Neuronal stem cell (in vitro differentiated cells): ENCODE results near the gene LRRC27.
"Not testable (repeated sequence)": the region's sequence is repeated elsewhere in the genome, so short reads cannot be mapped to it uniquely, and the experiment has no call there.

ENCODE experiments used
- DNase-seq: peaks from one replicate; pipeline ENCODE4 v3.0.0-alpha.2; 2013; ENCODE audit warnings: low spot score
- H2AFZ ChIP-seq: one replicate; pipeline ENCODE4 v1.6.1; 2013; ENCODE audit warnings: mild to moderate bottlenecking, low read length, inconsistent platforms
- H2AK5ac ChIP-seq: 2 replicates; pipeline ENCODE4 v1.6.1; 2013; ENCODE audit warnings: low read depth, mild to moderate bottlenecking, inconsistent platforms, low read length, moderate library complexity, mixed read lengths
- H2BK120ac ChIP-seq: 2 replicates; pipeline ENCODE4 v1.6.1; 2013; ENCODE audit warnings: low read depth, mild to moderate bottlenecking, inconsistent platforms, low read length, moderate library complexity, mixed read lengths
- H2BK12ac ChIP-seq: one replicate; pipeline ENCODE4 v1.6.1; 2013; ENCODE audit warnings: low read length, inconsistent platforms
- H2BK15ac ChIP-seq: 2 replicates; pipeline ENCODE4 v1.6.1; 2013; ENCODE audit warnings: mild to moderate bottlenecking, low read length, inconsistent platforms, mixed read lengths
- H2BK5ac ChIP-seq: one replicate; pipeline ENCODE4 v1.6.1; 2013; ENCODE audit warnings: inconsistent platforms, mild to moderate bottlenecking, low read length, moderate library complexity
- H3K14ac ChIP-seq: one replicate; pipeline ENCODE4 v1.6.1; 2013; ENCODE audit warnings: low read length, inconsistent platforms
- H3K18ac ChIP-seq: 2 replicates; pipeline ENCODE4 v1.6.1; 2013; ENCODE audit warnings: low read length, inconsistent platforms
- H3K23ac ChIP-seq: 2 replicates; pipeline ENCODE4 v1.6.1; 2013; ENCODE audit warnings: low read depth, mild to moderate bottlenecking, mixed read lengths, low read length, inconsistent platforms; ENCODE audit not compliant: poor library complexity
- H3K27ac ChIP-seq: replicated peaks from 3 replicates; pipeline ENCODE4 v1.5.1; 2013; ENCODE audit warnings: low read length, inconsistent platforms
- H3K27me3 ChIP-seq, 3 experiments: 2 replicates each; pipeline ENCODE4 v1.6.1; 2013; ENCODE audit warnings: low read length in 3 of 3, mild to moderate bottlenecking in 2 of 3, inconsistent platforms in 1 of 3, low read depth in 1 of 3, mixed read lengths in 1 of 3, moderate library complexity in 1 of 3; ENCODE audit not compliant: control insufficient read depth in 3 of 3, insufficient read depth in 3 of 3
- H3K36me3 ChIP-seq, 2 donors: replicated peaks in 1 of 2; 2 replicates each; pipeline ENCODE4 v1.6.1; 2013; ENCODE audit warnings: low read length in 2 of 2; ENCODE audit not compliant: control insufficient read depth in 2 of 2, insufficient read depth in 2 of 2
- H3K4ac ChIP-seq: 2 replicates; pipeline ENCODE4 v1.6.1; 2013; ENCODE audit warnings: inconsistent platforms, mild to moderate bottlenecking, low read length, moderate library complexity
- H3K4me1 ChIP-seq, 2 donors: 1 replicate in 1 of 2; 2 replicates in 1 of 2; pipeline ENCODE4 v1.6.1; 2013; ENCODE audit warnings: low read length in 2 of 2, low read depth in 1 of 2; ENCODE audit not compliant: control insufficient read depth in 2 of 2, insufficient read depth in 1 of 2
- H3K4me2 ChIP-seq: one replicate; pipeline ENCODE4 v1.6.1; 2013; ENCODE audit warnings: mild to moderate bottlenecking, low read length, inconsistent platforms; ENCODE audit not compliant: insufficient read depth, poor library complexity, severe bottlenecking
- H3K4me3 ChIP-seq, 2 donors: 2 replicates each; pipeline ENCODE4 v1.5.1; 2013; ENCODE audit warnings: low read length in 2 of 2, mild to moderate bottlenecking in 2 of 2, inconsistent platforms in 1 of 2, moderate library complexity in 1 of 2
- H3K79me1 ChIP-seq: one replicate; pipeline ENCODE4 v1.6.1; 2013; ENCODE audit warnings: low read depth, mild to moderate bottlenecking, inconsistent platforms, low read length, moderate library complexity
- H3K9ac ChIP-seq: one replicate; pipeline ENCODE4 v1.6.1; 2013; ENCODE audit warnings: mild to moderate bottlenecking, low read depth, low read length, inconsistent platforms; ENCODE audit not compliant: poor library complexity
- H3K9me3 ChIP-seq, 2 donors: replicated peaks in 1 of 2; 2 replicates each; pipeline versions ENCODE3 to v1.6.1; 2013; ENCODE audit warnings: low read length in 2 of 2, mild to moderate bottlenecking in 2 of 2, inconsistent platforms in 1 of 2, low read depth in 1 of 2, mixed read lengths in 1 of 2, moderate library complexity in 1 of 2; ENCODE audit not compliant: control insufficient read depth in 2 of 2, insufficient read depth in 1 of 2
- H4K8ac ChIP-seq: one replicate; pipeline ENCODE4 v1.6.1; 2013; ENCODE audit warnings: low read depth, mild to moderate bottlenecking, inconsistent platforms, low read length, moderate library complexity
- H4K91ac ChIP-seq: one replicate; pipeline ENCODE4 v1.6.1; 2013; ENCODE audit warnings: low read length, low read depth, mild to moderate bottlenecking, inconsistent platforms; ENCODE audit not compliant: poor library complexity
- WGBS, 2 donors: extraction: QIAGEN DNeasy Blood & Tissue Kit; methylation state at CpG; one replicate each; pipeline ENCODE4 v1.1.7; 2013; ENCODE audit warnings: missing lambda C conversion rate in 2 of 2, mixed read lengths in 1 of 2; ENCODE audit not compliant: insufficient read length in 2 of 2, insufficient replicate concordance in 1 of 2; ENCODE audit errors: extremely low coverage in 2 of 2; 5-methylcytosine and 5-hydroxymethylcytosine counted together

Gene LRRC27

GRCh38 chr10:132385389-132385667, 53.3 kb downstream of the LRRC27 start:
- Histone ChIP-seq H2AFZ (peak overlapping the region; percentile 68), H2BK12ac (no peak overlapping the region), H3K79me1 (peaks cover 1% of the 10 kb centered on the region), H3K18ac (no peak overlapping the region), H3K23ac (no peak overlapping the region), H4K8ac (no peak overlapping the region), H3K27me3 (peaks cover 0 to 12% (median 2%) of the 10 kb centered on the region in 3 experiments), H3K27ac (no peak overlapping the region), H3K4me3 (no peak overlapping the region), H3K36me3 (no peaks in the 10 kb centered on the region), H3K4ac (no peak overlapping the region), H2BK120ac (no peak overlapping the region), H3K9me3 (no peaks in the 10 kb centered on the region), H2BK15ac (no peak overlapping the region), H3K9ac (no peak overlapping the region), H3K14ac (no peak overlapping the region), H4K91ac (no peak overlapping the region), H3K4me2 (no peak overlapping the region), H2AK5ac (peak overlapping the region; percentile 42), H3K4me1 (peaks cover 0 to 4% of the 10 kb centered on the region in 2 donors), H2BK5ac (no peak overlapping the region)
- no CpG with 5 or more reads among the region's 5 CpGs for WGBS, 2 donors
- DNase-seq: no peak

GRCh38 chr10:132385721-132386418, 53.9 kb downstream of the LRRC27 start:
- Histone ChIP-seq H4K91ac (no peak overlapping the region), H3K27ac (no peak overlapping the region), H2BK120ac (no peak overlapping the region), H3K23ac (peak overlapping the region; percentile 63), H2AFZ (peak overlapping the region; percentile 68), H2AK5ac (peak overlapping the region; percentile 42), H3K36me3 (no peaks in the 10 kb centered on the region), H3K4me2 (no peak overlapping the region), H3K9ac (peak overlapping the region; percentile 54), H3K14ac (no peak overlapping the region), H2BK15ac (no peak overlapping the region), H3K4ac (no peak overlapping the region), H3K4me1 (peaks cover 0 to 4% of the 10 kb centered on the region in 2 donors), H4K8ac (no peak overlapping the region), H3K79me1 (peaks cover 1% of the 10 kb centered on the region), H3K27me3 (peaks cover 0 to 15% (median 2%) of the 10 kb centered on the region in 3 experiments), H2BK5ac (no peak overlapping the region), H3K4me3 (no peak overlapping the region), H3K9me3 (no peaks in the 10 kb centered on the region), H3K18ac (no peak overlapping the region), H2BK12ac (no peak overlapping the region)
- no CpG with 5 or more reads among the region's 18 CpGs for WGBS, 2 donors
- no peak for DNase-seq

DNA sequence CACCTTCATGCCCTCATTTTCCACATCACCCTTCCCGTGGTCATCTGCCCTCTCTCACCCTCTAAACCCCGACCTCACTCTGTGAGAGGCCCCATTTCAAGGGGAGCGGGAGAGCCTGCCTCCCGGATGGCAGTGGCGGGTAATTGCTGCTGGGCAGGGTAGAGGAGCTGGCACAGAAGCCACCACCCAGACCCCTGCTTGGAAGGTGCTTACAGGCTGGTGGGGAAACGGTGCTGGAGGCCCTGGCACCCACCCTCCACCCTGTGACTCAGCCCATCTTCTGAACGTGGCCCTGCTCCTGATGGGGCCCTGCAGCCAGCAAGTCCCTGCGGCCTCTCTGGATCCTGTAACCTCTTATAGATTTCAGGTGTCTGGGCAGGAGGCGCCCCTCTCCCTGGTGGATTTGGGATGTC, 54.4 kb downstream of the LRRC27 start:
- WGBS, 2 donors: no CpG with 5 or more reads among the region's 9 CpGs
- H3K36me3 ChIP-seq: no peaks in the 10 kb centered on the region
- H3K14ac ChIP-seq: no peak overlapping the region
- no peak overlapping the region for H3K4ac ChIP-seq
- peaks cover 0 to 17% (median 2%) of the 10 kb centered on the region in 3 experiments for H3K27me3 ChIP-seq
- no peak overlapping the region for H2BK120ac ChIP-seq
- H3K79me1 ChIP-seq: peaks cover 1% of the 10 kb centered on the region
- H2AFZ ChIP-seq: no peak overlapping the region
- H3K4me3 ChIP-seq: no peak overlapping the region
- H3K4me1 ChIP-seq: peaks cover 0 to 4% of the 10 kb centered on the region in 2 donors
- no peak overlapping the region for H3K27ac ChIP-seq
- DNase-seq: no peak
- H4K91ac ChIP-seq: no peak overlapping the region
- H4K8ac ChIP-seq: no peak overlapping the region
- H3K9ac ChIP-seq: no peak overlapping the region
- no peak overlapping the region for H2BK15ac ChIP-seq
- no peak overlapping the region for H2BK5ac ChIP-seq
- no peak overlapping the region for H3K18ac ChIP-seq
- peak overlapping the region; percentile 25 for H2AK5ac ChIP-seq
- no peak overlapping the region for H3K4me2 ChIP-seq
- no peak overlapping the region for H3K23ac ChIP-seq
- H2BK12ac ChIP-seq: no peak overlapping the region
- H3K9me3 ChIP-seq: no peaks in the 10 kb centered on the region

DNA sequence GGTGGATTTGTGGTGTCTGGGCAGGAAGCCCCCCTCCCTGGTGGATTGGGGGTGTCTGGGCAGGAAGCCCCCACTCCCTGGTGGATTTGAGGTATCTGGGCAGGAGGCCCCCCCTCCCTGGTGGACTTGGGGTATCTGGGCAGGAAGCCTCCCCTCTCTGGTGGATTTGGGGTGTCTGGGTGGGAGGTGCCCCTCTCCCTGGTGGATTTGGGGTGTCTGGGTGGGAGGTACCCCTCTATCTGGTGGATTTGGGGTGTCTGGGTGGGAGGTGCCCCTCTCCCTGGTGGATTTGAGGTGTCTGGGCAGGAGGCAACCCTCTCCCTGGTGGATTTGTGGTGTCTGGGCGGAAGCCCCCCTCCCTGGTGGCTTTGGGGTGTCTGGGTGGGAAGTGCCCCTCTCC, 54.9 kb downstream of the LRRC27 start:
- not testable (repeated sequence) for DNase-seq, H3K14ac ChIP-seq, H2BK15ac ChIP-seq, H2BK5ac ChIP-seq, H3K36me3 ChIP-seq, H3K4me1 ChIP-seq, H3K9me3 ChIP-seq, H3K4me2 ChIP-seq, H3K4ac ChIP-seq, H3K18ac ChIP-seq, H3K27ac ChIP-seq, H2BK120ac ChIP-seq, H4K8ac ChIP-seq, H3K79me1 ChIP-seq, H3K9ac ChIP-seq, H3K4me3 ChIP-seq, H2AFZ ChIP-seq, H2BK12ac ChIP-seq, H4K91ac ChIP-seq, H3K23ac ChIP-seq
- no CpG with 5 or more reads among the region's 1 CpG for WGBS, 2 donors
- peak overlapping the region; percentile 64 for H2AK5ac ChIP-seq
- peaks cover 0 to 17% (median 2%) of the 10 kb centered on the region in 3 experiments for H3K27me3 ChIP-seq
